HL-60 (cell line): ENCODE measurements around the gene VAV2.

ENCODE experiments used
- DNase-seq, 2 experiments: peaks; one replicate each; pipeline ENCODE4 v3.0.0-alpha.2; 2010 to 2020; ENCODE audit warnings: low read depth in 1 of 2, low spot score in 1 of 2
- H3K27ac ChIP-seq: fragments of 250-450 bp; sonication (Bioruptor Pico); replicated peaks from 2 replicates; pipeline ENCODE4 v1.5.1; 2020; ENCODE audit warnings: mild to moderate bottlenecking, moderate library complexity
- H3K27me3 ChIP-seq: fragments of 250-450 bp; sonication (Bioruptor Pico); 2 replicates; pipeline ENCODE4 v1.5.1; 2021; ENCODE audit warnings: mild to moderate bottlenecking, moderate library complexity; ENCODE audit not compliant: insufficient read depth, poor library complexity, severe bottlenecking
- H3K4me3 ChIP-seq: replicated peaks from 2 replicates; pipeline ENCODE4 v1.5.1; 2011; ENCODE audit warnings: mild to moderate bottlenecking, control low read depth, low read length; ENCODE audit not compliant: insufficient read depth
- GABPA ChIP-seq: IDR thresholded peaks from 2 replicates; pipeline ENCODE4 v1.6.1; 2012; ENCODE audit warnings: low read depth
- POLR2AphosphoS5 ChIP-seq: IDR thresholded peaks from 2 replicates; pipeline ENCODE4 v1.6.1; 2012; ENCODE audit warnings: low read depth
- SPI1 ChIP-seq: IDR thresholded peaks from 2 replicates; pipeline ENCODE4 v1.6.1; 2012; ENCODE audit warnings: low read depth, mild to moderate bottlenecking, borderline replicate concordance
- TF ChIP-seq, protein P1 (sequence below): IDR thresholded peaks from one replicate; pipeline ENCODE4 v1.5.1; 2011; ENCODE audit warnings: low read length, control low read depth, inconsistent platforms; ENCODE audit not compliant: insufficient read depth
- TF ChIP-seq, protein P2 (sequence below): IDR thresholded peaks from 2 replicates; pipeline ENCODE4 v1.6.1; 2012; ENCODE audit warnings: low read depth; ENCODE audit not compliant: insufficient replicate concordance

Gene VAV2

DNA sequence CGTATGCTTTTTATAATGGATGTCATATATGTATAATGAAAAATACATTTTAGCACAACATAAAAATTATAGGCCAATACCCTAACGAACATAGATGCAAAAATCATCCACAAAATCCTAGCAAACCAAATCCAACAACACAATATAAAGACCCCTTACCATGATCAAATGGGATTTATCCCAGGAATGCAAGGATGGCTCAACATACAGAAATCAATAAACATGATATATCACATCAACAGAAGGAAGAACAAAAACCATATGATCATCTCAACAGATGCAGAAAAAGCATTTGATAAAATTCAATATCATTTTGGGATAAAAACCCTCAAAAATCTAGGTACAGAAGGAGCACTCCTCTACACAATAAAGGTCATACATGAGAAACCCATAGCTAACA, 27.7 kb downstream of the VAV2 start:
- no peak overlapping the region for H3K4me3 ChIP-seq
- no peak for TF ChIP-seq SPI1
- TF ChIP-seq POLR2AphosphoS5: no peak
- TF ChIP-seq, protein P1, sequence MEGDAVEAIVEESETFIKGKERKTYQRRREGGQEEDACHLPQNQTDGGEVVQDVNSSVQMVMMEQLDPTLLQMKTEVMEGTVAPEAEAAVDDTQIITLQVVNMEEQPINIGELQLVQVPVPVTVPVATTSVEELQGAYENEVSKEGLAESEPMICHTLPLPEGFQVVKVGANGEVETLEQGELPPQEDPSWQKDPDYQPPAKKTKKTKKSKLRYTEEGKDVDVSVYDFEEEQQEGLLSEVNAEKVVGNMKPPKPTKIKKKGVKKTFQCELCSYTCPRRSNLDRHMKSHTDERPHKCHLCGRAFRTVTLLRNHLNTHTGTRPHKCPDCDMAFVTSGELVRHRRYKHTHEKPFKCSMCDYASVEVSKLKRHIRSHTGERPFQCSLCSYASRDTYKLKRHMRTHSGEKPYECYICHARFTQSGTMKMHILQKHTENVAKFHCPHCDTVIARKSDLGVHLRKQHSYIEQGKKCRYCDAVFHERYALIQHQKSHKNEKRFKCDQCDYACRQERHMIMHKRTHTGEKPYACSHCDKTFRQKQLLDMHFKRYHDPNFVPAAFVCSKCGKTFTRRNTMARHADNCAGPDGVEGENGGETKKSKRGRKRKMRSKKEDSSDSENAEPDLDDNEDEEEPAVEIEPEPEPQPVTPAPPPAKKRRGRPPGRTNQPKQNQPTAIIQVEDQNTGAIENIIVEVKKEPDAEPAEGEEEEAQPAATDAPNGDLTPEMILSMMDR: no peak
- TF ChIP-seq GABPA: no peak
- TF ChIP-seq, protein P2, sequence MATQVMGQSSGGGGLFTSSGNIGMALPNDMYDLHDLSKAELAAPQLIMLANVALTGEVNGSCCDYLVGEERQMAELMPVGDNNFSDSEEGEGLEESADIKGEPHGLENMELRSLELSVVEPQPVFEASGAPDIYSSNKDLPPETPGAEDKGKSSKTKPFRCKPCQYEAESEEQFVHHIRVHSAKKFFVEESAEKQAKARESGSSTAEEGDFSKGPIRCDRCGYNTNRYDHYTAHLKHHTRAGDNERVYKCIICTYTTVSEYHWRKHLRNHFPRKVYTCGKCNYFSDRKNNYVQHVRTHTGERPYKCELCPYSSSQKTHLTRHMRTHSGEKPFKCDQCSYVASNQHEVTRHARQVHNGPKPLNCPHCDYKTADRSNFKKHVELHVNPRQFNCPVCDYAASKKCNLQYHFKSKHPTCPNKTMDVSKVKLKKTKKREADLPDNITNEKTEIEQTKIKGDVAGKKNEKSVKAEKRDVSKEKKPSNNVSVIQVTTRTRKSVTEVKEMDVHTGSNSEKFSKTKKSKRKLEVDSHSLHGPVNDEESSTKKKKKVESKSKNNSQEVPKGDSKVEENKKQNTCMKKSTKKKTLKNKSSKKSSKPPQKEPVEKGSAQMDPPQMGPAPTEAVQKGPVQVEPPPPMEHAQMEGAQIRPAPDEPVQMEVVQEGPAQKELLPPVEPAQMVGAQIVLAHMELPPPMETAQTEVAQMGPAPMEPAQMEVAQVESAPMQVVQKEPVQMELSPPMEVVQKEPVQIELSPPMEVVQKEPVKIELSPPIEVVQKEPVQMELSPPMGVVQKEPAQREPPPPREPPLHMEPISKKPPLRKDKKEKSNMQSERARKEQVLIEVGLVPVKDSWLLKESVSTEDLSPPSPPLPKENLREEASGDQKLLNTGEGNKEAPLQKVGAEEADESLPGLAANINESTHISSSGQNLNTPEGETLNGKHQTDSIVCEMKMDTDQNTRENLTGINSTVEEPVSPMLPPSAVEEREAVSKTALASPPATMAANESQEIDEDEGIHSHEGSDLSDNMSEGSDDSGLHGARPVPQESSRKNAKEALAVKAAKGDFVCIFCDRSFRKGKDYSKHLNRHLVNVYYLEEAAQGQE: no peak
- peaks cover 7% of the 10 kb centered on the region for H3K27me3 ChIP-seq
- no peak overlapping the region for H3K27ac ChIP-seq
- no peak for DNase-seq

DNA sequence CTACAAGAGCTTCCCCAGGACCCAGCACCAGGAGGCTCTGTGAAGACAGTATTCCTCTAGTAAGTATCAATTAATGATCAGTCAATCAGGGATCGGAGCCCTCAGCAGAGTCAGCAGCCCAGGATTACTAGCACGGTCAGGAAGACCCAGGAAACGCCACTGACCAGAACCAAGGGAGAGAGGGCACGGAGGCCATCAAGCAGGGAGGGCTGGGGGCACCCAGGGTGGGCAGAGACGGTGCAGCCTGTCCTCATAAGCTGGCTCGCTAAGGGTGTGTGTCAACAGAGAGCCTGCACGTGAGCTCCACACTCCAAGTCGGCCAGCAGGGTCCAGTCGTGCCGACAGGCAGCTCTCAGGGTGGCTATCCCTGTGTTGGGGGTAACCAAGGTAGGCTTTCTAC, 29.0 kb downstream of the VAV2 start:
- no peak for DNase-seq
- no peak overlapping the region for H3K4me3 ChIP-seq
- TF ChIP-seq POLR2AphosphoS5: no peak
- TF ChIP-seq GABPA: no peak
- no peak for TF ChIP-seq SPI1
- peaks cover 11% of the 10 kb centered on the region for H3K27me3 ChIP-seq
- no peak overlapping the region for H3K27ac ChIP-seq

DNA sequence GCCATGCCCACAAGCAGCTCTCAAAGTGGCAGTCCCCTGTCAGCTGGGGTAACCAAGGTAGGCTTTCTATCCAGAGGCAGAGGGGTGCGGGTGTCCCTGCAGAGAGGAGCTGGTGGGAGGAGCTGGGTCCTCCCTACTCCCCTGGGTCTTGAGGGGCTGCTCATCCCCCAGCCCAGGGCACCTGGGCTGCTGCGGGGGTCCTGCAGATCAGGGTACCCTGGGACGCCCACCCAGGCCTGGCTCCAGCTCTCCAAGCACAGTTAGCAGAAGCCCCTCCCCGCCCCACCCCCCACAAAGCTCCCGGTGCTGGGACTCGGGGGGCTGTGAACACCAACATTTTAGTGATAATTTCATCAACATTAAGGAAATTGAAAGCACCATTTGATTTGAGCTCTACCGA, 29.8 kb downstream of the VAV2 start:
- H3K27ac ChIP-seq: no peak overlapping the region

More for the DNA sequence above, 29.8 kb downstream of the VAV2 start:
- Histone ChIP-seq H3K4me3 (no peak overlapping the region), H3K27me3 (peaks cover 13% of the 10 kb centered on the region)
- TF ChIP-seq GABPA (no peak), POLR2AphosphoS5 (no peak), SPI1 (no peak)
- TF ChIP-seq, protein P1: no peak
- TF ChIP-seq, protein P2: no peak
- no peak for DNase-seq
